Common myeloid progenitor, CD34-positive (primary cell): ENCODE results near the gene OR1M1.

Source experiments
- CTCF ChIA-PET: fragments of 350-600 bp; sonication (Branson Sonifier 250); formaldehyde crosslinking; loops from one replicate; lab custom pipeline; 2021; ENCODE audit warnings: antibody characterized with exemption; lab: Charles Lee
- POLR2A ChIA-PET: fragments of 350-600 bp; sonication (Branson Sonifier 250); formaldehyde crosslinking; loops from one replicate; lab custom pipeline; 2021; ENCODE audit warnings: antibody characterized with exemption; lab: Charles Lee
- DNase-seq, 3 donors: peaks; one replicate each; pipeline versions ENCODE4 v3.0.0 to v3.0.0-alpha.2; 2013
- H3K27ac ChIP-seq, 2 experiments: 1 replicate in 1 of 2; 2 replicates in 1 of 2; pipeline ENCODE4 v1.7.0; 2013; ENCODE audit warnings: inconsistent platforms in 2 of 2, low read length in 2 of 2, mild to moderate bottlenecking in 2 of 2, low read depth in 1 of 2, moderate library complexity in 1 of 2; ENCODE audit not compliant: severe bottlenecking in 2 of 2, insufficient read depth in 1 of 2, poor library complexity in 1 of 2
- H3K27me3 ChIP-seq, 5 experiments: replicated peaks in 2 of 5; 1 replicate in 3 of 5; 2 replicates in 2 of 5; pipeline versions ENCODE4 v1.6.1 to v1.7.0; 2013; ENCODE audit warnings: low read length in 4 of 5, mild to moderate bottlenecking in 2 of 5, moderate library complexity in 2 of 5, inconsistent platforms in 1 of 5; ENCODE audit not compliant: insufficient read depth in 5 of 5, control insufficient read depth in 4 of 5
- H3K36me3 ChIP-seq, 4 experiments: 1 replicate in 2 of 4; 2 replicates in 2 of 4; pipeline versions ENCODE4 v1.6.1 to v1.7.0; 2013; ENCODE audit warnings: low read length in 3 of 4, control low read depth in 1 of 4, mild to moderate bottlenecking in 1 of 4; ENCODE audit not compliant: control insufficient read depth in 4 of 4, insufficient read depth in 4 of 4
- H3K4me1 ChIP-seq, 4 experiments: 1 replicate in 3 of 4; 2 replicates in 1 of 4; pipeline versions ENCODE4 v1.6.1 to v1.7.1; 2013; ENCODE audit warnings: low read length in 3 of 4, mild to moderate bottlenecking in 3 of 4, control low read depth in 1 of 4, inconsistent platforms in 1 of 4, moderate library complexity in 1 of 4; ENCODE audit not compliant: control insufficient read depth in 4 of 4, insufficient read depth in 4 of 4; ENCODE audit errors: control extremely low read depth in 1 of 4
- H3K4me3 ChIP-seq, 7 experiments: 1 replicate in 4 of 7; 2 replicates in 3 of 7; pipeline versions ENCODE4 v1.5.1 to v1.7.0; 2013; ENCODE audit warnings: mild to moderate bottlenecking in 7 of 7, low read length in 6 of 7, moderate library complexity in 6 of 7, inconsistent platforms in 2 of 7, low read depth in 2 of 7, control low read depth in 1 of 7; ENCODE audit not compliant: insufficient read depth in 4 of 7, control insufficient read depth in 1 of 7; ENCODE audit errors: extremely low read depth in 1 of 7
- H3K9me3 ChIP-seq, 5 experiments: 1 replicate in 4 of 5; 2 replicates in 1 of 5; pipeline versions ENCODE4 v1.6.1 to v1.7.1; 2013; ENCODE audit warnings: low read length in 4 of 5, mild to moderate bottlenecking in 2 of 5, inconsistent platforms in 1 of 5, low read depth in 1 of 5, moderate library complexity in 1 of 5; ENCODE audit not compliant: control insufficient read depth in 4 of 5, insufficient read depth in 2 of 5; ENCODE audit errors: control extremely low read depth in 1 of 5
- WGBS: methylation state at CpG from one replicate; pipeline ENCODE4 v1.1.5; 2013; ENCODE audit not compliant: insufficient coverage; 5-methylcytosine and 5-hydroxymethylcytosine counted together

The OR1M1 gene

GRCh38 chr19:9144920-9145319 is 58.1 kb downstream of the OR1M1 start:
- H3K36me3 ChIP-seq, result peaks cover 6 to 55% (median 36%) of the 10 kb centered on the region in 4 experiments
- no peaks in the 10 kb centered on the region for H3K27me3 ChIP-seq
- no peak overlapping the region for H3K4me3 ChIP-seq
- peaks cover 11 to 52% (median 34%) of the 10 kb centered on the region in 5 experiments for H3K9me3 ChIP-seq
- H3K27ac ChIP-seq, result no peak overlapping the region
- peaks cover 5 to 13% (median 7%) of the 10 kb centered on the region in 4 experiments for H3K4me1 ChIP-seq
- DNase-seq, result peak; percentile 11 to 60 (median 48)
- ChIA-PET CTCF (interaction anchor here (0.5 kb wide), 1 partner anchor 643 kb away, joined by 3 read pairs; no protein-coding TSS in a partner anchor), POLR2A (no interaction called here)
- 96% methylated on average over 5 of the region's 5 CpGs for WGBS
